SJCRH30 (cell line): Measurements from ENCODE around the gene LAMTOR1. TPM values are rescaled to one million over a fixed set of nuclear protein-coding genes. Genes with fewer than 3 reads are reported as not detected.

Experiments
- DNase-seq, 2 experiments: peaks; one replicate each; pipeline ENCODE4 v3.0.0-alpha.2; 2015 to 2020
- H3K27ac ChIP-seq: fragments of 250-450 bp; sonication (Bioruptor Pico); 2 replicates; pipeline ENCODE4 v1.5.1; 2020; ENCODE audit warnings: mild to moderate bottlenecking, moderate library complexity
- H3K27me3 ChIP-seq: fragments of 250-450 bp; sonication (Bioruptor Pico); 2 replicates; pipeline ENCODE4 v1.5.1; 2020; ENCODE audit warnings: mild to moderate bottlenecking, moderate library complexity
- H3K36me3 ChIP-seq: fragments of 250-450 bp; sonication (Bioruptor Pico); 2 replicates; pipeline ENCODE4 v1.5.1; 2020; ENCODE audit warnings: mild to moderate bottlenecking, moderate library complexity
- H3K4me1 ChIP-seq: fragments of 250-450 bp; sonication (Bioruptor Pico); 2 replicates; pipeline ENCODE4 v1.5.1; 2020; ENCODE audit warnings: mild to moderate bottlenecking, moderate library complexity
- H3K4me3 ChIP-seq: fragments of 250-450 bp; sonication (Bioruptor Pico); 2 replicates; pipeline ENCODE4 v1.5.1; 2020; ENCODE audit warnings: mild to moderate bottlenecking, moderate library complexity
- H3K9me3 ChIP-seq: fragments of 250-450 bp; sonication (Bioruptor Pico); replicated peaks from 2 replicates; pipeline ENCODE4 v1.5.1; 2020; ENCODE audit warnings: mild to moderate bottlenecking, moderate library complexity
- total RNA-seq: library from RNA; depleted of rRNA; stranded (reverse); fragments of >200 nt; shearing (Covaris generic); gene quantifications from 2 replicates; pipeline ENCODE4 v1.2.3, GENCODE V29; 2014; rRNA removed

Gene LAMTOR1
- total RNA-seq, 1 experiment from 2014 or later = 53.4 TPM

DNA sequence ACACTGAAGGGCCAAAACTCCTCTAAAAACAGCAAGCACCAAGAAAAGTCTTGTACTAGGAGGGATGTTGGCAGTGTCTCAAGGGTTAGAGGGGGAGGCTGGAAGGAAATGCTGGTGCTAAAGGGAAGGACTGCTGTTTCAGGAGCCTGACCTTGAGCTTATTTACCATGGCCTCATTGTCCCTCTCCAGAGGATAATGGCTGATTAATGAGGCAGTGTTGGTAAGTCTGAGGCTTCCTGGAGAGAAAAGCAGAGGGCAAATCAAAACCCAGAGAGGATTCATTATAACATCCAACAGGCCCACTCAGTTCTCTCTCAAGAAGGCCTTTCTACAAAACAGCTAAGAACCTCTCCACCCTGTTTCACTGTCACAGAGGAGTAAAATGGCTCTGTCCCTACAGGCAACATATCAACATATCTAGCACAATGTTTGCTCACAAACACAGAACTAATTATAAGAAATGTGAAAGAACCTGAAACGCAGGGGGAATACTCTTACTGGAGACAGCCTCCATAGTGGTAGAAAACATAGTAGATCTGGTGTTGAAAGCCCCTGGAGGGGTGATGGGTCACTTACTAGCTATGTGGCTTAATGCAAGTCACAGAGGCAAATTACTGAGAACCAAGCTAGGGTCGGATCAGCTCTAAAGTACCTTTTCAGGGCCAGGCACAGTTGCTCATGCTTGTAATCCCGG is 54.2 kb downstream of the LAMTOR1 start:
- Histone ChIP-seq H3K27ac (no peak overlapping the region), H3K36me3 (peaks cover 16% of the 10 kb centered on the region), H3K4me1 (no peaks in the 10 kb centered on the region), H3K27me3 (no peaks in the 10 kb centered on the region), H3K9me3 (no peaks in the 10 kb centered on the region), H3K4me3 (no peak overlapping the region)
- DNase-seq = no peak

Other genes with a start within 250 kb of the LAMTOR1 start
- not detected in 2 replicates for gene DEFB131B, start 224.8 kb downstream of the LAMTOR1 start, total RNA-seq
- gene XNDC1N, start 174.7 kb downstream of the LAMTOR1 start, total RNA-seq = 6.5 and 10.2 TPM in 2 replicates
- gene RNF121, start 174.3 kb downstream of the LAMTOR1 start, total RNA-seq = 29.1 and 34.6 TPM in 2 replicates
- gene IL18BP, start 104.4 kb downstream of the LAMTOR1 start, total RNA-seq = 3.6 and 5.5 TPM in 2 replicates
- gene NUMA1, start 22.8 kb downstream of the LAMTOR1 start, total RNA-seq = 154 and 162 TPM in 2 replicates
- 3.9 and 5.8 TPM in 2 replicates for gene LRRC51, start 22.4 kb downstream of the LAMTOR1 start, total RNA-seq
- not detected in 2 replicates for gene TOMT, start 2.6 kb upstream of the LAMTOR1 start, total RNA-seq
- gene ANAPC15, start 9.4 kb upstream of the LAMTOR1 start, total RNA-seq = 38.1 and 42.7 TPM in 2 replicates
- gene FOLR3, start 32.4 kb upstream of the LAMTOR1 start, total RNA-seq = not detected in 2 replicates
- 0.56 and 0.77 TPM in 2 replicates for gene FOLR1, start 88.8 kb upstream of the LAMTOR1 start, total RNA-seq
- gene FOLR2, start 113.5 kb upstream of the LAMTOR1 start, total RNA-seq = not detected in 2 replicates
- gene INPPL1, start 121.5 kb upstream of the LAMTOR1 start, total RNA-seq = 141 and 168 TPM in 2 replicates
- gene PHOX2A, start 140.9 kb upstream of the LAMTOR1 start, total RNA-seq = not detected in 2 replicates